Gastrocnemius medialis (tissue), 4 donors: Measurements from ENCODE around the gene CDC34.

ENCODE experiments used
- POLR2A ChIP-seq, 2 donors: fragments of 450-650 bp; IDR thresholded peaks; one replicate each; pipeline ENCODE4 v1.6.1; 2017; ENCODE audit warnings: antibody characterized with exemption in 2 of 2, mild to moderate bottlenecking in 2 of 2, moderate library complexity in 2 of 2
- TF ChIP-seq, protein P1 (sequence below), 5 experiments: fragments of 450-650 bp in 3 of 5; fragments of 200-600 bp in 2 of 5; sonication (generic) in 2 of 5; IDR thresholded peaks in 4 of 5; conservative IDR thresholded peaks in 1 of 5; 1 replicate in 4 of 5; 2 replicates in 1 of 5; pipeline ENCODE4 v1.5.1; 2016 to 2019; ENCODE audit warnings: antibody characterized with exemption in 5 of 5, mild to moderate bottlenecking in 3 of 5, moderate library complexity in 3 of 5

GRCh38 chr19:571566-571974 is 40.0 kb downstream of the CDC34 start:
- TF ChIP-seq, protein P1, sequence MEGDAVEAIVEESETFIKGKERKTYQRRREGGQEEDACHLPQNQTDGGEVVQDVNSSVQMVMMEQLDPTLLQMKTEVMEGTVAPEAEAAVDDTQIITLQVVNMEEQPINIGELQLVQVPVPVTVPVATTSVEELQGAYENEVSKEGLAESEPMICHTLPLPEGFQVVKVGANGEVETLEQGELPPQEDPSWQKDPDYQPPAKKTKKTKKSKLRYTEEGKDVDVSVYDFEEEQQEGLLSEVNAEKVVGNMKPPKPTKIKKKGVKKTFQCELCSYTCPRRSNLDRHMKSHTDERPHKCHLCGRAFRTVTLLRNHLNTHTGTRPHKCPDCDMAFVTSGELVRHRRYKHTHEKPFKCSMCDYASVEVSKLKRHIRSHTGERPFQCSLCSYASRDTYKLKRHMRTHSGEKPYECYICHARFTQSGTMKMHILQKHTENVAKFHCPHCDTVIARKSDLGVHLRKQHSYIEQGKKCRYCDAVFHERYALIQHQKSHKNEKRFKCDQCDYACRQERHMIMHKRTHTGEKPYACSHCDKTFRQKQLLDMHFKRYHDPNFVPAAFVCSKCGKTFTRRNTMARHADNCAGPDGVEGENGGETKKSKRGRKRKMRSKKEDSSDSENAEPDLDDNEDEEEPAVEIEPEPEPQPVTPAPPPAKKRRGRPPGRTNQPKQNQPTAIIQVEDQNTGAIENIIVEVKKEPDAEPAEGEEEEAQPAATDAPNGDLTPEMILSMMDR (IDR thresholded peaks at IDR 0.05 in 4 of 5, conservative IDR thresholded peaks at IDR 0.05 in 1 of 5), result no peak
- no peak for TF ChIP-seq POLR2A (IDR thresholded peaks at IDR 0.05)
